K562 (cell line): Measurements from ENCODE around the gene CPED1. TPM values are rescaled to one million over a fixed set of nuclear protein-coding genes. Genes with fewer than 3 reads are reported as not detected.
A peak's percentile ranks its signal among the peaks of the same experiment; 100 is the strongest.

Experiments used
- ARID1B ChIP-seq: fragments of 450-650 bp; IDR thresholded peaks from 2 replicates; pipeline ENCODE4 v1.6.1; 2016; ENCODE audit warnings: antibody characterized with exemption, mild to moderate bottlenecking, inconsistent platforms
- GATA2 ChIP-seq: sonication (generic); formaldehyde crosslinking; IDR thresholded peaks from 2 replicates; pipeline ENCODE4 v1.4.0; 2020; ENCODE audit warnings: mild to moderate bottlenecking, missing genetic modification reagents
- HMBOX1 ChIP-seq: sonication (generic); IDR thresholded peaks from 2 replicates; pipeline ENCODE4 v1.6.1; 2016
- IRF2 ChIP-seq: sonication (generic); formaldehyde crosslinking; IDR thresholded peaks from 2 replicates; pipeline ENCODE4 v1.8.1; 2022; ENCODE audit warnings: mild to moderate bottlenecking, missing genetic modification reagents
- JUN ChIP-seq, 2 experiments: sonication (generic) in 1 of 2; formaldehyde crosslinking in 1 of 2; IDR thresholded peaks; 2 replicates each; pipeline versions ENCODE4 v1.6.1 to v1.8.0; 2012 to 2022; ENCODE audit warnings: borderline replicate concordance in 2 of 2, mild to moderate bottlenecking in 2 of 2, improper control_type of control experiment in 1 of 2, low read depth in 1 of 2, low read length in 1 of 2, missing genetic modification reagents in 1 of 2
- KDM1A ChIP-seq, 2 experiments: fragments of 450-650 bp; IDR thresholded peaks; 2 replicates each; pipeline ENCODE4 v1.6.1; 2016; ENCODE audit warnings: mild to moderate bottlenecking in 2 of 2
- MAFF ChIP-seq: IDR thresholded peaks from 2 replicates; pipeline ENCODE4 v1.6.1; 2012; ENCODE audit warnings: low read length, improper control_type of control experiment
- NFIC ChIP-seq: fragments of 450-650 bp; IDR thresholded peaks from 2 replicates; pipeline ENCODE4 v1.6.1; 2017; ENCODE audit warnings: mild to moderate bottlenecking, inconsistent platforms
- POLR2H ChIP-seq: IDR thresholded peaks from 2 replicates; pipeline ENCODE4 v1.6.1; 2016; ENCODE audit warnings: missing genetic modification characterization, low read depth, mild to moderate bottlenecking, control low read depth, missing compliant biosample characterization, moderate library complexity
- RCOR1 ChIP-seq, 2 experiments: IDR thresholded peaks; 2 replicates each; pipeline ENCODE4 v1.6.1; 2012; ENCODE audit warnings: low read depth in 2 of 2, low read length in 2 of 2, borderline replicate concordance in 1 of 2, improper control_type of control experiment in 1 of 2
- RHOXF2B ChIP-seq: fragments of 250-450 bp; sonication (Bioruptor Pico); conservative IDR thresholded peaks from 2 replicates; pipeline ENCODE4 v1.5.1; 2021
- SMARCB1 ChIP-seq: IDR thresholded peaks from 2 replicates; pipeline ENCODE4 v1.6.1; 2011; ENCODE audit warnings: improper control_type of control experiment, low read depth; ENCODE audit not compliant: insufficient read length
- TCF3 ChIP-seq: sonication (generic); formaldehyde crosslinking; IDR thresholded peaks from 2 replicates; pipeline ENCODE4 v1.4.0; 2020; ENCODE audit warnings: mild to moderate bottlenecking, missing genetic modification reagents
- ZBTB43 ChIP-seq: sonication (generic); formaldehyde crosslinking; IDR thresholded peaks from 2 replicates; pipeline ENCODE4 v1.8.0; 2023; ENCODE audit warnings: mild to moderate bottlenecking, missing genetic modification reagents
- ZNF12 ChIP-seq: sonication (generic); formaldehyde crosslinking; IDR thresholded peaks from 2 replicates; pipeline ENCODE4 v1.4.0; 2020; ENCODE audit warnings: mild to moderate bottlenecking, missing genetic modification reagents
- ZNF232 ChIP-seq: sonication (generic); formaldehyde crosslinking; IDR thresholded peaks from 2 replicates; pipeline ENCODE4 v1.8.0; 2022; ENCODE audit warnings: mild to moderate bottlenecking, missing genetic modification reagents
- ZNF318 ChIP-seq, 2 experiments: fragments of 450-650 bp; IDR thresholded peaks; 2 replicates each; pipeline ENCODE4 v1.6.1; 2016; ENCODE audit warnings: mild to moderate bottlenecking in 2 of 2, borderline replicate concordance in 1 of 2, low read depth in 1 of 2, moderate library complexity in 1 of 2
- ZNF583 ChIP-seq: fragments of 250-450 bp; sonication (Bioruptor Pico); IDR thresholded peaks from 2 replicates; pipeline ENCODE4 v1.4.0; 2020
- polyA plus RNA-seq, 8 experiments: library from polyadenylated mRNA; depleted of rRNA in 4 of 8; stranded (reverse) in 5 of 8; unstranded in 3 of 8; fragments of >200 nt; fragmentation: Nextera tagmentation in 2 of 8; fragmentation: Illumina TruSeq in 1 of 8; extraction: Ambion mirVana in 2 of 8; extraction: Trizol in 1 of 8; gene quantifications; 2 replicates each; pipeline versions ENCODE4 v1.2.1 to v1.2.3, GENCODE V29; 2011 to 2014; ENCODE audit warnings: inconsistent platforms in 1 of 8, missing spikeins in 1 of 8
- total RNA-seq, 7 experiments: library from RNA; depleted of rRNA in 6 of 7; stranded (reverse); fragments of >200 nt in 6 of 7; fragmentation: Illumina TruSeq in 2 of 7; extraction: Trizol in 2 of 7; gene quantifications; 2 replicates each; pipeline versions ENCODE4 v1.2.1 to v1.2.3, GENCODE V29; 2011 to 2021; ENCODE audit warnings: low replicate concordance in 1 of 7

CPED1 gene
- total and polyA plus RNA-seq, 9 of the 15 experiments (the other 6 are each of a cell fraction or from before 2014, with no cell fraction given): 195 to 393 (median 290) TPM

GRCh38 chr7:120996333-120996987 is 7.9 kb downstream of the CPED1 start (continued):
- TF ChIP-seq POLR2H (tag) (peak; percentile 19; the same call in 1 of the 2 replicates), ZNF318 (IDR thresholded peaks at IDR 0.05; ENCODE audit: borderline replicate concordance in 1 of 2, low read depth in 1 of 2) (no peak), IRF2 (CRISPR knock-in tag) (no peak), KDM1A (IDR thresholded peaks at IDR 0.05) (peak in 1 of 2 experiments; percentile 27; a peak in 1 of 4 replicates), RHOXF2B (CRISPR knock-in tag) (no peak), ZNF232 (CRISPR knock-in tag) (no peak), ZNF12 (no peak), JUN (IDR thresholded peaks at IDR 0.05; ENCODE audit: borderline replicate concordance, low read depth, low read length) (no peak), JUN (CRISPR knock-in tag; IDR thresholded peaks at IDR 0.05; ENCODE audit: borderline replicate concordance) (no peak), GATA2 (CRISPR knock-in tag) (0 out of 2 replicates have a peak, but pooled peaks have one; percentile 20), ZBTB43 (CRISPR knock-in tag) (no peak), ARID1B (peak; percentile 43; the same call in 1 of the 2 replicates), MAFF (no peak), HMBOX1 (peak; percentile 94), RCOR1 (IDR thresholded peaks at IDR 0.05; ENCODE audit: borderline replicate concordance in 1 of 2, low read depth in 2 of 2, low read length in 2 of 2) (0 out of 4 replicates have a peak, but pooled peaks of 1 of the 2 experiments have one; percentile 28), ZNF583 (CRISPR knock-in tag) (no peak), SMARCB1 (no peak), NFIC (peak; percentile 95), TCF3 (CRISPR knock-in tag) (0 out of 2 replicates have a peak, but pooled peaks have one; percentile 23)
